Gastroesophageal sphincter (tissue), 4 donors: ENCODE measurements around the gene SLC30A3. TPM values are rescaled to one million over a fixed set of nuclear protein-coding genes. Genes with fewer than 3 reads are reported as not detected.

Experiments used
- ATAC-seq: fragments of 150-250 bp; one replicate; pipeline ENCODE4 v1.9.1; 2016; ENCODE audit warnings: mild to moderate bottlenecking, moderate library complexity
- H3K27ac ChIP-seq, 4 donors: fragments of 200-600 bp; sonication (generic) in 3 of 4; 1 replicate in 3 of 4; 2 replicates in 1 of 4; pipeline ENCODE4 v1.5.1; 2016 to 2019
- H3K27me3 ChIP-seq: fragments of 200-600 bp; sonication (generic); one replicate; pipeline ENCODE4 v1.5.1; 2019
- H3K36me3 ChIP-seq, 2 donors: fragments of 200-600 bp; sonication (generic); one replicate each; pipeline ENCODE4 v1.5.1; 2019; ENCODE audit warnings: control low read depth in 1 of 2
- H3K4me1 ChIP-seq, 3 donors: fragments of 200-600 bp; sonication (generic); 1 replicate in 2 of 3; 2 replicates in 1 of 3; pipeline ENCODE4 v1.5.1; 2016 to 2019; ENCODE audit warnings: control low read depth in 2 of 3
- H3K4me3 ChIP-seq, 2 donors: fragments of 200-600 bp; sonication (generic); one replicate each; pipeline ENCODE4 v1.5.1; 2019; ENCODE audit warnings: mild to moderate bottlenecking in 1 of 2, moderate library complexity in 1 of 2
- H3K9me3 ChIP-seq, 3 donors: fragments of 200-600 bp; sonication (generic); one replicate each; pipeline ENCODE4 v1.5.1; 2017 to 2019; ENCODE audit warnings: control low read depth in 2 of 3
- EP300 ChIP-seq: sonication (generic); formaldehyde crosslinking; IDR thresholded peaks from one replicate; pipeline ENCODE4 v1.6.1; 2017; ENCODE audit warnings: antibody characterized with exemption, mild to moderate bottlenecking
- POLR2A ChIP-seq, 2 donors: fragments of 450-650 bp; IDR thresholded peaks; one replicate each; pipeline ENCODE4 v1.6.1; 2017; ENCODE audit warnings: antibody characterized with exemption in 2 of 2, mild to moderate bottlenecking in 2 of 2, moderate library complexity in 1 of 2
- POLR2AphosphoS5 ChIP-seq: sonication (generic); formaldehyde crosslinking; IDR thresholded peaks from one replicate; pipeline ENCODE4 v1.6.1; 2017; ENCODE audit warnings: antibody characterized with exemption
- WGBS, 2 donors: methylation state at CpG; one replicate each; pipeline ENCODE4 v1.1.5; 2018; ENCODE audit warnings: low coverage in 1 of 2; 5-methylcytosine and 5-hydroxymethylcytosine counted together
- total RNA-seq, 4 donors: library from RNA; depleted of rRNA; stranded (reverse); fragments of >200 nt; gene quantifications; one replicate each; pipeline ENCODE4 v1.1.0, GENCODE V29; 2016
- TF ChIP-seq, protein P1 (sequence below), 4 experiments: fragments of 200-600 bp in 2 of 4; fragments of 450-650 bp in 2 of 4; sonication (generic) in 1 of 4; IDR thresholded peaks; one replicate each; pipeline ENCODE4 v1.5.1; 2017 to 2019; ENCODE audit warnings: antibody characterized with exemption in 4 of 4, mild to moderate bottlenecking in 2 of 4, moderate library complexity in 2 of 4

The SLC30A3 gene
- total RNA-seq, 4 donors from 2014 or later, result not detected

DNA sequence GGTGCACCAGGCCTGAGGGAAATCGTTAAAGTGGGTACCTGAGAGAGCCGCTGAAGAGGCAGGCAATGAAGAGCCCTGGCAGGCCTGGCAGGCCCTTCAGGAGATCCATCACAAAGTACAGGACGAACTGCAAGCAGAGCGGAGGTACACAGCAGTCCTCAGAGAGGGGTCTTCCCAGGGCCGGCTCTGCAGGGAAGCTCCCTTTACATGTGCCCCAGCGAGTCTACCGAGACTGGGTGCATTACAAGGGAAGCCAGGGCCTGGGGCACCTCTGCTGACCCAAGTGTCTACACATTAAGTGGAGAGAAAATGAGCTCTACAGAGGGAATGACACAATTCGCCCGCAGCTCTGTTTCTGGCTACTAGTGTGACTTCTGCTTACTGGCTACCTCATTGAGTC, 59.1 kb downstream of the SLC30A3 start:
- peaks cover 0 to 96% of the 10 kb centered on the region in 2 donors for H3K36me3 ChIP-seq
- H3K27ac ChIP-seq, result no peak overlapping the region
- 92 to 100% methylated on average over 1 to 2 of the region's 9 CpGs for WGBS, 2 donors
- H3K27me3 ChIP-seq, result no peaks in the 10 kb centered on the region
- H3K4me3 ChIP-seq, result no peak overlapping the region
- H3K4me1 ChIP-seq, result no peaks in the 10 kb centered on the region
- no peak for ATAC-seq
- TF ChIP-seq, protein P1, sequence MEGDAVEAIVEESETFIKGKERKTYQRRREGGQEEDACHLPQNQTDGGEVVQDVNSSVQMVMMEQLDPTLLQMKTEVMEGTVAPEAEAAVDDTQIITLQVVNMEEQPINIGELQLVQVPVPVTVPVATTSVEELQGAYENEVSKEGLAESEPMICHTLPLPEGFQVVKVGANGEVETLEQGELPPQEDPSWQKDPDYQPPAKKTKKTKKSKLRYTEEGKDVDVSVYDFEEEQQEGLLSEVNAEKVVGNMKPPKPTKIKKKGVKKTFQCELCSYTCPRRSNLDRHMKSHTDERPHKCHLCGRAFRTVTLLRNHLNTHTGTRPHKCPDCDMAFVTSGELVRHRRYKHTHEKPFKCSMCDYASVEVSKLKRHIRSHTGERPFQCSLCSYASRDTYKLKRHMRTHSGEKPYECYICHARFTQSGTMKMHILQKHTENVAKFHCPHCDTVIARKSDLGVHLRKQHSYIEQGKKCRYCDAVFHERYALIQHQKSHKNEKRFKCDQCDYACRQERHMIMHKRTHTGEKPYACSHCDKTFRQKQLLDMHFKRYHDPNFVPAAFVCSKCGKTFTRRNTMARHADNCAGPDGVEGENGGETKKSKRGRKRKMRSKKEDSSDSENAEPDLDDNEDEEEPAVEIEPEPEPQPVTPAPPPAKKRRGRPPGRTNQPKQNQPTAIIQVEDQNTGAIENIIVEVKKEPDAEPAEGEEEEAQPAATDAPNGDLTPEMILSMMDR (IDR thresholded peaks at IDR 0.05), result no peak
- TF ChIP-seq POLR2A (IDR thresholded peaks at IDR 0.05), result no peak
- TF ChIP-seq EP300, result no peak
- no peak for TF ChIP-seq POLR2AphosphoS5
- H3K9me3 ChIP-seq, result no peaks in the 10 kb centered on the region

Other genes starting within 250 kb of the SLC30A3 start
- 10 to 100 TPM; 16.7 to 39.4 (median 30.3) TPM for gene TMEM214, start 230.1 kb downstream of the SLC30A3 start, total RNA-seq
- 10 to 100 TPM; 16.2 to 31.7 (median 23.0) TPM for gene AGBL5, start 211.4 kb downstream of the SLC30A3 start, total RNA-seq
- gene OST4, start 191.4 kb downstream of the SLC30A3 start, total RNA-seq, result 100 to 1,000 TPM; 201 to 353 (median 221) TPM
- 100 to 1,000 TPM in 3 of 4 donors, 10 to 100 TPM in 1; 94.1 to 257 (median 174) TPM for gene EMILIN1, start 184.4 kb downstream of the SLC30A3 start, total RNA-seq
- gene KHK, start 176.3 kb downstream of the SLC30A3 start, total RNA-seq, result 1 to 10 TPM; 1.2 to 6.1 (median 1.9) TPM
- 1 to 10 TPM in 1 of 4 donors, not detected in 3; 1.0 TPM for gene CGREF1, start 143.9 kb downstream of the SLC30A3 start, total RNA-seq
- gene ABHD1, start 139.2 kb downstream of the SLC30A3 start, total RNA-seq, result 1 to 10 TPM in 1 of 4 donors, not detected in 3; 1.5 TPM
- 10 to 100 TPM; 47.0 to 83.9 (median 50.8) TPM for gene PREB, start 128.4 kb downstream of the SLC30A3 start, total RNA-seq
- gene PRR30, start 123.6 kb downstream of the SLC30A3 start, total RNA-seq, result not detected
- under 1 TPM in 1 of 4 donors, not detected in 3; 0.13 TPM for gene TCF23, start 114.0 kb downstream of the SLC30A3 start, total RNA-seq
- 100 to 1,000 TPM; 124 to 147 (median 129) TPM for gene ATRAID, start 51.0 kb downstream of the SLC30A3 start, total RNA-seq
- gene SLC5A6, start 50.8 kb downstream of the SLC30A3 start, total RNA-seq, result 10 to 100 TPM in 3 of 4 donors, 1 to 10 TPM in 1; 8.3 to 16.8 (median 13.5) TPM
- 10 to 100 TPM; 12.1 to 23.3 (median 16.3) TPM for gene CAD, start 45.7 kb downstream of the SLC30A3 start, total RNA-seq
- gene DNAJC5G, start 12.4 kb upstream of the SLC30A3 start, total RNA-seq, result not detected
- under 1 TPM in 2 of 4 donors, not detected in 2; 0.15 to 0.31 TPM for gene TRIM54, start 19.4 kb upstream of the SLC30A3 start, total RNA-seq
- gene UCN, start 45.4 kb upstream of the SLC30A3 start, total RNA-seq, result 1 to 10 TPM in 3 of 4 donors, under 1 TPM in 1; 0.67 to 5.0 (median 2.0) TPM
- gene MPV17, start 60.0 kb upstream of the SLC30A3 start, total RNA-seq, result 10 to 100 TPM; 57.9 to 93.4 (median 66.4) TPM
- 10 to 100 TPM; 26.2 to 68.5 (median 32.0) TPM for gene GTF3C2, start 93.7 kb upstream of the SLC30A3 start, total RNA-seq
- gene EIF2B4, start 107.3 kb upstream of the SLC30A3 start, total RNA-seq, result 10 to 100 TPM; 40.8 to 54.9 (median 48.8) TPM
- 100 to 1,000 TPM; 104 to 130 (median 118) TPM for gene SNX17, start 107.6 kb upstream of the SLC30A3 start, total RNA-seq
- gene ZNF513, start 117.7 kb upstream of the SLC30A3 start, total RNA-seq, result 10 to 100 TPM in 2 of 4 donors, 1 to 10 TPM in 2; 6.6 to 16.3 (median 11.0) TPM
- gene PPM1G, start 146.5 kb upstream of the SLC30A3 start, total RNA-seq, result 10 to 100 TPM; 50.2 to 74.2 (median 58.8) TPM
- 10 to 100 TPM; 78.5 to 90.7 (median 89.1) TPM for gene NRBP1, start 165.6 kb upstream of the SLC30A3 start, total RNA-seq
- 1 to 10 TPM in 1 of 4 donors, under 1 TPM in 1, not detected in 2; 0.94 to 1.1 TPM for gene KRTCAP3, start 179.3 kb upstream of the SLC30A3 start, total RNA-seq
- 10 to 100 TPM; 17.9 to 34.8 (median 30.3) TPM for gene IFT172, start 226.7 kb upstream of the SLC30A3 start, total RNA-seq
- gene FNDC4, start 232.2 kb upstream of the SLC30A3 start, total RNA-seq, result 10 to 100 TPM in 2 of 4 donors, 1 to 10 TPM in 2; 7.0 to 11.7 (median 9.9) TPM
- gene GCKR, start 233.8 kb upstream of the SLC30A3 start, total RNA-seq, result under 1 TPM in 1 of 4 donors, not detected in 3; 0.58 TPM